SU-DHL-6 (cell line): ENCODE data around the gene ST8SIA5.

Experiments
- CTCF ChIP-seq: fragments of 200-600 bp; sonication (generic); IDR thresholded peaks from one replicate; pipeline ENCODE4 v1.5.1; 2017; ENCODE audit warnings: antibody characterized with exemption, mild to moderate bottlenecking, low read length, moderate library complexity; ENCODE audit not compliant: insufficient read depth, poor library complexity, severe bottlenecking
- EZH2phosphoT487 ChIP-seq: fragments of 200-600 bp; sonication (generic), shearing (Covaris generic); conservative IDR thresholded peaks from 2 replicates; pipeline ENCODE4 v1.6.1; 2018; ENCODE audit warnings: mild to moderate bottlenecking, antibody characterized with exemption, low read length, moderate library complexity, mixed read lengths

- TF ChIP-seq CTCF (no peak), EZH2phosphoT487 (no peak)
Measured at GRCh38 chr18:46721331-46721730, 35.5 kb downstream of the ST8SIA5 start.
